MM.1S (cell line): ENCODE results near the gene ZBTB7A.

ENCODE experiments used
- DNase-seq: peaks from one replicate; pipeline ENCODE4 v3.0.0-alpha.2; 2015
- H2AFZ ChIP-seq: fragments of 300-600 bp; sonication (generic); 2 replicates; pipeline ENCODE4 v1.6.0; 2016; ENCODE audit warnings: antibody characterized with exemption, low read length
- H3F3A ChIP-seq: fragments of 300-600 bp; sonication (generic); 2 replicates; pipeline ENCODE4 v1.6.1; 2016; ENCODE audit warnings: mild to moderate bottlenecking, antibody characterized with exemption, low read length, moderate library complexity, mixed read lengths; ENCODE audit not compliant: insufficient read depth
- H3K27ac ChIP-seq: fragments of 300-600 bp; sonication (generic); 2 replicates; pipeline ENCODE4 v1.5.1; 2016; ENCODE audit warnings: mild to moderate bottlenecking, low read length
- H3K27me3 ChIP-seq: fragments of 300-600 bp; sonication (generic); replicated peaks from 2 replicates; pipeline ENCODE4 v1.6.0; 2016; ENCODE audit warnings: low read length; ENCODE audit not compliant: insufficient read depth
- H3K36me3 ChIP-seq: fragments of 300-600 bp; sonication (generic); replicated peaks from 2 replicates; pipeline ENCODE4 v1.6.1; 2016; ENCODE audit warnings: mild to moderate bottlenecking, low read length, mixed read lengths; ENCODE audit not compliant: insufficient read depth
- H3K4me1 ChIP-seq: fragments of 300-600 bp; sonication (generic); 2 replicates; pipeline ENCODE4 v1.6.1; 2016; ENCODE audit warnings: low read length, mixed read lengths
- H3K4me2 ChIP-seq: fragments of 300-600 bp; sonication (generic); 2 replicates; pipeline ENCODE4 v1.6.0; 2016; ENCODE audit warnings: low read depth, low read length
- H3K4me3 ChIP-seq: fragments of 300-600 bp; sonication (generic); 2 replicates; pipeline ENCODE4 v1.5.1; 2016; ENCODE audit warnings: low read length, mixed read lengths
- H3K79me2 ChIP-seq: fragments of 300-600 bp; sonication (generic); 2 replicates; pipeline ENCODE4 v1.6.1; 2016; ENCODE audit warnings: mixed run types, low read length, mixed read lengths
- H3K9ac ChIP-seq: fragments of 300-600 bp; sonication (generic); 2 replicates; pipeline ENCODE4 v1.6.1; 2016; ENCODE audit warnings: low read length, mixed read lengths
- H3K9me2 ChIP-seq: fragments of 300-600 bp; sonication (generic); replicated peaks from 2 replicates; pipeline ENCODE4 v1.6.1; 2016; ENCODE audit warnings: mild to moderate bottlenecking, low read length, mixed read lengths; ENCODE audit not compliant: insufficient read depth
- H3K9me3 ChIP-seq: fragments of 300-600 bp; sonication (generic); replicated peaks from 2 replicates; pipeline ENCODE4 v1.6.1; 2016; ENCODE audit warnings: mild to moderate bottlenecking, low read length, mixed read lengths; ENCODE audit not compliant: insufficient read depth
- H4K20me1 ChIP-seq: fragments of 300-600 bp; sonication (generic); 2 replicates; pipeline ENCODE4 v1.6.1; 2016; ENCODE audit warnings: mild to moderate bottlenecking, low read length, moderate library complexity, mixed read lengths; ENCODE audit not compliant: insufficient read depth
- EZH2 ChIP-seq: fragments of 300-600 bp; sonication (generic); optimal IDR thresholded peaks from 2 replicates; pipeline ENCODE3; 2017; ENCODE audit warnings: low read depth, mild to moderate bottlenecking, antibody characterized with exemption, low read length, mixed read lengths
- EZH2phosphoT487 ChIP-seq: fragments of 300-600 bp; sonication (generic); IDR thresholded peaks from 2 replicates; pipeline ENCODE4 v1.6.1; 2018; ENCODE audit warnings: antibody characterized with exemption, low read length
- TF ChIP-seq, protein P1 (sequence below): fragments of 300-600 bp; sonication (generic); IDR thresholded peaks from 2 replicates; pipeline ENCODE4 v1.5.1; 2016; ENCODE audit warnings: antibody characterized with exemption, low read length, mixed read lengths

The ZBTB7A gene

DNA sequence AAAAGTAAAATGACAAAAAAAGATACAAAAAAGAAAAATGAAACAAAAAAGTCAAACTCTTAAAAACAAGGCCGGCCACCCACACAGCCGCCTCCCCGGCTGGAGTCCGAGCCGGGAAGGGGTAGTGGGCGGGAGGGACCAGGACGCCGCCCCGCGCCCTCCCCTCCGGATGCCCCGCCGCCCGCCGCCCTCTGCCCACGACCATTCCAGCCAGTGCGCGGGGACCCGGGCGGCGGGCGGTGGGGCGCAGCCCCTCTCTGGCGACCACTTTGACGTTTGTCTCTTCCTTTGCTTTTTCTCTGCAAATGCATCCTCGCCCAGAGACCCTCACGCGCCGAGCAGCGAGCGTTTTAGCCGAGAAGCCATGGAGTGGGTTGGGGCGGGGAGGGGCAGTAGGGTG is 28.6 kb downstream of the ZBTB7A start:
- Histone ChIP-seq H3K79me2 (no peaks in the 10 kb centered on the region), H3K36me3 (no peaks in the 10 kb centered on the region), H3K9ac (no peak overlapping the region), H4K20me1 (no peaks in the 10 kb centered on the region; the same call in 1 of the 2 replicates), H3K9me2 (no peaks in the 10 kb centered on the region), H3K4me2 (no peak overlapping the region), H3K4me3 (no peak overlapping the region), H2AFZ (no peak overlapping the region), H3K27ac (no peak overlapping the region), H3K9me3 (no peaks in the 10 kb centered on the region), H3K27me3 (no peaks in the 10 kb centered on the region), H3F3A (peaks cover 7% of the 10 kb centered on the region; the same call in 1 of the 2 replicates), H3K4me1 (no peaks in the 10 kb centered on the region)
- TF ChIP-seq EZH2phosphoT487 (no peak), EZH2 (no peak)
- TF ChIP-seq, protein P1, sequence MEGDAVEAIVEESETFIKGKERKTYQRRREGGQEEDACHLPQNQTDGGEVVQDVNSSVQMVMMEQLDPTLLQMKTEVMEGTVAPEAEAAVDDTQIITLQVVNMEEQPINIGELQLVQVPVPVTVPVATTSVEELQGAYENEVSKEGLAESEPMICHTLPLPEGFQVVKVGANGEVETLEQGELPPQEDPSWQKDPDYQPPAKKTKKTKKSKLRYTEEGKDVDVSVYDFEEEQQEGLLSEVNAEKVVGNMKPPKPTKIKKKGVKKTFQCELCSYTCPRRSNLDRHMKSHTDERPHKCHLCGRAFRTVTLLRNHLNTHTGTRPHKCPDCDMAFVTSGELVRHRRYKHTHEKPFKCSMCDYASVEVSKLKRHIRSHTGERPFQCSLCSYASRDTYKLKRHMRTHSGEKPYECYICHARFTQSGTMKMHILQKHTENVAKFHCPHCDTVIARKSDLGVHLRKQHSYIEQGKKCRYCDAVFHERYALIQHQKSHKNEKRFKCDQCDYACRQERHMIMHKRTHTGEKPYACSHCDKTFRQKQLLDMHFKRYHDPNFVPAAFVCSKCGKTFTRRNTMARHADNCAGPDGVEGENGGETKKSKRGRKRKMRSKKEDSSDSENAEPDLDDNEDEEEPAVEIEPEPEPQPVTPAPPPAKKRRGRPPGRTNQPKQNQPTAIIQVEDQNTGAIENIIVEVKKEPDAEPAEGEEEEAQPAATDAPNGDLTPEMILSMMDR = no peak
- no peak for DNase-seq

DNA sequence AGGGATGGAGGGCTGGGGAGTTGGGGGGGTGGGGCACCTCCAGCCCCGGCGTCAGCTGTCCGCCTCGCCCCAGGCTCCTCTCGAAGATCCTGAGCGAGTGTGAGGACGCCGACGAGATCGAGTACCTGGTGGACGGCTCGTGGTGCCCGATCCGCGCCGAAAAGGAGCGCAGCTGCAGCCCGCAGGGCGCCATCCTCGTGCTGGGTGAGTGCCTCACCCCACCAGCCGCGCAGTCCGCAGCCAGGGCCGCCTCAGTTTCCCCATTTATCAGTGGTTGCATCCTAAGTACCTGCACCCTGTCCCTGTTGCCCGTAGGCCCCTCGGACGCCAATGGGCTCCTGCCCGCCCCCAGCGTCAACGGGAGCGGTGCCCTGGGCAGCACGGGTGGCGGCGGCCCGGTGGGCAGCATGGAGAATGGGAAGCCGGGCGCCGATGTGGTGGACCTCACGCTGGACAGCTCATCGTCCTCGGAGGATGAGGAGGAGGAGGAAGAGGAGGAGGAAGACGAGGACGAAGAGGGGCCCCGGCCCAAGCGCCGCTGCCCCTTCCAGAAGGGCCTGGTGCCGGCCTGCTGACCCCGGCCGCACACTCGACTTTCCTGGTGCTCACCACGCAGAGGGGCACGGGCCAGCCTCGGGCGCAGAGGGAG is 29.3 kb downstream of the ZBTB7A start:
- no peaks in the 10 kb centered on the region for H3K79me2 ChIP-seq
- TF ChIP-seq, protein P1 = no peak
- TF ChIP-seq EZH2 (no peak), EZH2phosphoT487 (no peak)

DNA sequence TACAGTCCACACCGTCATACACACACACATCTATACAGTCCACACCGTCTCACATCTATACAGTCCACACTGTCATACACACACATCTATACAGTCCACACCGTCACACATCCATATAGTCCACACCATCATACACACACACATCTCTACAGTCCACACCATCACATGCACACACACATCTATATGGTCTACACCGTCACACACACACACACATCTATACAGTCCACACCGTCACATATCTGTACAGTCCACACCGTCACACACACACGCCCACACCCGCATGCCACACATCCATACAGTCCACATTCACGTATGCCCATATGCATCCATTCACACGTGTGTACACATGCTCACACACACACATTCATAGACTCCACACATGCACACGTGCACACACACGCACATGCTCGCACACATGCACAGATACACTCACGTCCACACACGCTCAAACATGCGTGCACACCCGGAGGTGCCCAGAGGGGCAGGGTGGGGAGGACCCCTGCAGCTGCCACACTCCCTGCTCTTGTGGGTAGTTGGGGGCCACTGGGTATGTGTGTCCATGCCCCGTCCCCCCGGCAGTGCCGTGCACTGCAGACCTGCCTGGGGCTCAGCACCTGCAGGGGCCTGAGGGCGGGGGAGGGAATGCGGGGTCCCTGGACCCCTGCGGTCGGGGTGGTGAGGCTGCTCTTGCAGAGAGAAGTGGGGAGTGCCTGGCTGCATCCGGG is 30.0 kb downstream of the ZBTB7A start:
- H3K4me1 ChIP-seq = no peaks in the 10 kb centered on the region
- no peak overlapping the region for H3K27ac ChIP-seq
- no peaks in the 10 kb centered on the region for H4K20me1 ChIP-seq
- no peak overlapping the region for H3K9ac ChIP-seq
- H3K9me3 ChIP-seq = no peaks in the 10 kb centered on the region
- no peaks in the 10 kb centered on the region for H3K9me2 ChIP-seq
- no peak overlapping the region for H3K4me2 ChIP-seq
- H3K4me3 ChIP-seq = no peak overlapping the region
- TF ChIP-seq, protein P1 = no peak
- TF ChIP-seq EZH2phosphoT487 (no peak), EZH2 (no peak)
- no peaks in the 10 kb centered on the region for H3K79me2 ChIP-seq
- no peaks in the 10 kb centered on the region for H3K27me3 ChIP-seq
- H3F3A ChIP-seq = peaks cover 7% of the 10 kb centered on the region; the same call in 1 of the 2 replicates
- H3K36me3 ChIP-seq = no peaks in the 10 kb centered on the region
- H2AFZ ChIP-seq = no peak overlapping the region
- no peak for DNase-seq

More for the DNA sequence above, 29.3 kb downstream of the ZBTB7A start:
- Histone ChIP-seq H3K4me3 (no peak overlapping the region), H3F3A (peaks cover 7% of the 10 kb centered on the region; the same call in 1 of the 2 replicates), H3K27ac (no peak overlapping the region), H2AFZ (no peak overlapping the region), H3K9me2 (no peaks in the 10 kb centered on the region), H3K36me3 (no peaks in the 10 kb centered on the region), H3K9ac (no peak overlapping the region), H4K20me1 (no peaks in the 10 kb centered on the region; the same call in 1 of the 2 replicates), H3K9me3 (no peaks in the 10 kb centered on the region), H3K4me1 (no peaks in the 10 kb centered on the region), H3K27me3 (no peaks in the 10 kb centered on the region), H3K4me2 (no peak overlapping the region)
- DNase-seq = no peak
